ENCODE results near the gene PFKL. TPM values are rescaled to one million over a fixed set of nuclear protein-coding genes. Genes with fewer than 3 reads are reported as not detected.

Gene PFKL
- total RNA-seq, 1 donor from 2014 or later = 129 TPM

- Mint-ChIP-seq H3K27ac (ENCODE audit: unreplicated experiment) (no peak overlapping the region), H3K4me3 (ENCODE audit: unreplicated experiment) (no peak overlapping the region), H3K4me1 (ENCODE audit: low read depth) (no peaks in the 10 kb centered on the region), H3K36me3 (ENCODE audit: low read depth) (peaks cover 7% of the 10 kb centered on the region), H3K9me3 (ENCODE audit: low read depth) (no peaks in the 10 kb centered on the region), H3K27me3 (ENCODE audit: low read depth) (no peaks in the 10 kb centered on the region)
- DNase-seq (ENCODE audit: low spot score) = no peak
- TF ChIP-seq CTCF (IDR thresholded peaks at IDR 0.05) = no peak
Measured at GRCh38 chr21:44319407-44320065, 19.7 kb downstream of the PFKL start.

GRCh38 chr21:44320847-44321246 lies 21.0 kb downstream of the PFKL start:
- no peak for DNase-seq (ENCODE audit: low spot score)
- no peaks in the 10 kb centered on the region for H3K27me3 Mint-ChIP-seq (ENCODE audit: low read depth)
- peaks cover 7% of the 10 kb centered on the region for H3K36me3 Mint-ChIP-seq (ENCODE audit: low read depth)
- H3K4me3 Mint-ChIP-seq (ENCODE audit: unreplicated experiment) = no peak overlapping the region
- TF ChIP-seq CTCF (IDR thresholded peaks at IDR 0.05) = no peak
- H3K4me1 Mint-ChIP-seq (ENCODE audit: low read depth) = no peaks in the 10 kb centered on the region
- H3K9me3 Mint-ChIP-seq (ENCODE audit: low read depth) = no peaks in the 10 kb centered on the region
- no peak overlapping the region for H3K27ac Mint-ChIP-seq (ENCODE audit: unreplicated experiment)

GRCh38 chr21:44321846-44322450 lies 22.1 kb downstream of the PFKL start:
- Mint-ChIP-seq H3K27me3 (ENCODE audit: low read depth) (no peaks in the 10 kb centered on the region), H3K4me1 (ENCODE audit: low read depth) (no peaks in the 10 kb centered on the region), H3K36me3 (ENCODE audit: low read depth) (peaks cover 6% of the 10 kb centered on the region), H3K4me3 (ENCODE audit: unreplicated experiment) (no peak overlapping the region), H3K9me3 (ENCODE audit: low read depth) (no peaks in the 10 kb centered on the region), H3K27ac (ENCODE audit: unreplicated experiment) (no peak overlapping the region)
- no peak for DNase-seq (ENCODE audit: low spot score)
- no peak for TF ChIP-seq CTCF (IDR thresholded peaks at IDR 0.05)

- Mint-ChIP-seq H3K27me3 (ENCODE audit: low read depth) (no peaks in the 10 kb centered on the region), H3K4me1 (ENCODE audit: low read depth) (no peaks in the 10 kb centered on the region), H3K4me3 (ENCODE audit: unreplicated experiment) (no peak overlapping the region), H3K27ac (ENCODE audit: unreplicated experiment) (no peak overlapping the region), H3K36me3 (ENCODE audit: low read depth) (peaks cover 6% of the 10 kb centered on the region), H3K9me3 (ENCODE audit: low read depth) (no peaks in the 10 kb centered on the region)
- no peak for TF ChIP-seq CTCF (IDR thresholded peaks at IDR 0.05)
- DNase-seq (ENCODE audit: low spot score) = no peak
Measured at GRCh38 chr21:44322621-44323325, 22.9 kb downstream of the PFKL start.

GRCh38 chr21:44323591-44323990 lies 23.7 kb downstream of the PFKL start:
- Mint-ChIP-seq H3K36me3 (ENCODE audit: low read depth) (peaks cover 6% of the 10 kb centered on the region), H3K4me1 (ENCODE audit: low read depth) (no peaks in the 10 kb centered on the region), H3K27me3 (ENCODE audit: low read depth) (no peaks in the 10 kb centered on the region), H3K4me3 (ENCODE audit: unreplicated experiment) (no peak overlapping the region), H3K27ac (ENCODE audit: unreplicated experiment) (no peak overlapping the region), H3K9me3 (ENCODE audit: low read depth) (no peaks in the 10 kb centered on the region)
- no peak for TF ChIP-seq CTCF (IDR thresholded peaks at IDR 0.05)
- DNase-seq (ENCODE audit: low spot score) = no peak
